ENCODE results near the gene IFITM2.
A peak's percentile ranks its signal among the peaks of the same experiment; 100 is the strongest.
"Not testable (repeated sequence)": the region's sequence is repeated elsewhere in the genome, so short reads cannot be mapped to it uniquely, and the experiment has no call there.

IFITM2 gene

DNA sequence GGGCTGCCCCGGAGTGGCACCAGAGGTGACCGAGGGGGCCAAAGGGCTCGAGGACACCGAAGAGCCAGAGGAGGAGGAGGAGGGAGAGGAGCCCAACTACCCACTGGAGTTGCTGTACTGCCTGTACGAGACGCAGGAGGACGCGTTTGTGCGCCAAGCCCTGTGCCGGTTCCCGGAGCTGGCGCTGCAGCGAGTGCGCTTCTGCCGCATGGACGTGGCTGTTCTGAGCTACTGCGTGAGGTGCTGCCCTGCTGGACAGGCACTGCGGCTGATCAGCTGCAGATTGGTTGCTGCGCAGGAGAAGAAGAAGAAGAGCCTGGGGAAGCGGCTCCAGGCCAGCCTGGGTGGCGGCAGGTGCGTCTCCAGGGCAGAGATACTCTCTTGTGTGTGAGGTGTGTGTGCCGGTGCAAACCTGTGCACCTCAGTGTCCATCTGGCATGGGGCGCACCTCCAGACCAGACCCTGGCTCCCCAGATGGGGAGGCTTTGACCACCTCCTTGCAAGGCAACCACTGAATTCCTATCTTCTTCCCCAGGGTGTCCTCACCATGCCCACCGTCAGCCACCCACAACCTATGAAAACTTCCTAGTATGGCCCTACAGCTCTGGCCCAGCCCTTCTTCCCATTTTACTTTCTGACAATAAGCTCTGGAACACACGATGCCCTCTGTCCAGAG lies 26.0 kb upstream of the IFITM2 start:
- DNase-seq: no peak

DNA sequence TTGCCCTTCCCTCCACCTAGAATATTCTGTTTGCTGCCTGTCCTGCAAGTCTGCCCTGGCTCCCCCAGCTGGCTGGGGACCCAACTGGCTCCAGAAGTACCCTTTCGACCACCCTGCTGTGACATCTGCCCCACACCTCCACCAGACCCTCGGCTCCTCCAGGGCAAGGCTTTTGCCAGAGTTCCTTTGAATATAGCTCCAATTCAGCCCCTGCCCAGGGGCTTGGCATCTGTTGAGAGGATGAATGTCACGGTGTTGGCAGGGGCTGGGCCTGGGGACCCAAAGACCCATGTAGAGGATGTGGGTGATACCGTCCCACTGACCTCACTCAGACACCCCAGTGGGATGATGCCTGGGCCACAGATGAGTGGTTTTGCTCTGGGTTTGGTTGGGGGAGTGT lies 25.4 kb upstream of the IFITM2 start:
- DNase-seq: no peak

DNA sequence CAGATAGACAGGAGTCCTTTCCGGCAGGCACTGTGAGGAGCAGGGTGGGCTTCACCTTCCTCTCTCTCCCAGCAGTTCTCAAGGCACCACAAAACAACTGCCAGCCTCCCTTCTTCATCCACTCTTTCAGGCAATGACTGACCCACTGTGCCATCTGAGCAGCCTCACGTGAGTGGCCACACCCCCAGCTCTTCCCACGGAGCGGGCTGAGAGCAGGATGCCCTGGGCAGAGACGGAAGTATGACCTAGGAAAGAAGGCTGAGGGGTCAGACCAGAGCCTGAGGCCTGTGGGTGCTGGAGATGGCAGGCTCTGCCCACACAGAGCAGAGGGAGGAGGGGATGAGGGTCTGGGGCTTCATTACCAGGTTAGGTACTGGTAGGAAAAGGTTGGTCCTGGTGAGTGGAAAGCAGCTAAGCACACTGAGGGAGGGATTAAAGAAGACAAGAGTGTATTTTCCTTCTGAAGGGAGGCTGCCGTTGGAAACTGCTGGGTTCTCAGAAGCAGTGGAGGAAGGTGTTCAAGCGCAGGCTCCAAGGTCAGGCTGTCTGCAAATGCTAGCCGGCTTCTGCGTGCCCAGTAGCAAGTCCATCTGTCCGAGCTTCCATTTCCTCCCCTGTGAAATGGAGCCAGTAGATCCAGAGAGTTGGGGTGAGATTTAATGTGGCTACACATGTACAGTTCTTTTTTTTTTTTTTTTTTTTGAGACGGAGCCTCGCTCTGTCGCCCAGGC lies 24.8 kb upstream of the IFITM2 start:
- DNase-seq: peak in 3 of 4 experiments; percentile 2 to 38 (median 35)

DNA sequence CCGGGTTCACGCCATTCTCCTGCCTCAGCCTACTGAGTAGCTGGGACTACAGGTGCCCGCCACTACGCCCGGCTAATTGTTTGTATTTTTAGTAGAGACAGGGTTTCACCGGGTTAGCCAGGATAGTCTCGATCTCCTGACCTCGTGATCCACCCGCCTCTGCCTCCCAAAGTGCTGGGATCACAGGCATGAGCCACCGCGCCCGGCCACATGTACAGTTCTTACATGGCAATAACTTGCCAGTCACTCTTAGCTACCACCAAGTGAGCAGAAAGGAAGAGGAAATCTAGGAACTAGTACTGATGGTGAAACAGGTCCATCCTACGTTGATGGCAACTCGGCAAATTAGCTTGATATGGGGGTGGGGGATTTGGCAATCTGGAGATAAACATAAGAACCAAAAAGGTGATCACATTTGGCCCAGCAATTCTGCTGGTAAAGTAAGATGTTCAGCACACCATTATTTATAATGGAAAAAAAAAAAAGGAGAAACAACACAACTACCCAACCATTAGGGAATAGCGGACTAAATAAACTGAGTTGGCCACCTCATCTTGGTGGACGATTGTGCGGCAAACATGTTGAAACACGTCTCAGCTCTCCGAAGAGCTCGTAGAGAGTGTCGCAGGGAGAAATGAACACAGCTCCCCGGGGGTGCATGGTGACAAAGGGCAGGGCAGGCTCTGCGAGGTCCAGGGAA lies 24.1 kb upstream of the IFITM2 start:
- peak in 1 of 4 experiments; percentile 2 for DNase-seq

DNA sequence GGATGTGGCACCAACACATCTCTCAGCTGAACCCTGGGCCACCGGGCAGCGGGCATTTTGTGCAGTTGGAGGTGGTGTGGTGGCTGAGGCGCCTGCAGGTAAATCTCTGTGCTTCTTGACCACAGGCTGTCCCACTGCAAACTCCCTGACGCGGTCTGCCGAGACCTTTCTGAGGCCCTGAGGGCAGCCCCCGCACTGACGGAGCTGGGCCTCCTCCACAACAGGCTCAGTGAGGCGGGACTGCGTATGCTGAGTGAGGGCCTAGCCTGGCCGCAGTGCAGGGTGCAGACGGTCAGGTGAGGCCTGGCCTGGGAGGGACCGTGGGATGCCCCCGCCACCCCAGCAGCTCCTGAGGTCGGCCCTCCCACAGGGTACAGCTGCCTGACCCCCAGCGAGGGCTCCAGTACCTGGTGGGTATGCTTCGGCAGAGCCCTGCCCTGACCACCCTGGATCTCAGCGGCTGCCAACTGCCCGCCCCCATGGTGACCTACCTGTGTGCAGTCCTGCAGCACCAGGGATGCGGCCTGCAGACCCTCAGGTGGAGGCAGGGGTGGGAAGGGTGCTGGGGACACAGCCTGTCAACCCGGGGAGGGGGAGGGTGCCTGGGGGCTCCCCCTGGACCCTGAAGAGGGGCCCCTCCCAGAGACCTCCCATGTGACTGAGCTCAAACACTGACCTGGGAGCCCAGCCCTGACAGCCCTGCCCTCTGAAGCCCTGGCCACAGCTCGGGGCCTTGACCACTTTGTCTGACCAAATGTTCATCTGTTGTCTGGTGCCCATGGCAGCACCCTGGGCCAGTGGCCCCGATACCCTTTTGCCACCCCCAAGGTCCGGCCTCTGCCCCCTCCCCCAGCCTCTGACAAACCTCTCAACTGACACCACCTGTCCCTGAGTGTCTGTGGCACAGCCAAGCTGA lies 23.3 kb upstream of the IFITM2 start:
- peak in 1 of 4 experiments; percentile 1 for DNase-seq

DNA sequence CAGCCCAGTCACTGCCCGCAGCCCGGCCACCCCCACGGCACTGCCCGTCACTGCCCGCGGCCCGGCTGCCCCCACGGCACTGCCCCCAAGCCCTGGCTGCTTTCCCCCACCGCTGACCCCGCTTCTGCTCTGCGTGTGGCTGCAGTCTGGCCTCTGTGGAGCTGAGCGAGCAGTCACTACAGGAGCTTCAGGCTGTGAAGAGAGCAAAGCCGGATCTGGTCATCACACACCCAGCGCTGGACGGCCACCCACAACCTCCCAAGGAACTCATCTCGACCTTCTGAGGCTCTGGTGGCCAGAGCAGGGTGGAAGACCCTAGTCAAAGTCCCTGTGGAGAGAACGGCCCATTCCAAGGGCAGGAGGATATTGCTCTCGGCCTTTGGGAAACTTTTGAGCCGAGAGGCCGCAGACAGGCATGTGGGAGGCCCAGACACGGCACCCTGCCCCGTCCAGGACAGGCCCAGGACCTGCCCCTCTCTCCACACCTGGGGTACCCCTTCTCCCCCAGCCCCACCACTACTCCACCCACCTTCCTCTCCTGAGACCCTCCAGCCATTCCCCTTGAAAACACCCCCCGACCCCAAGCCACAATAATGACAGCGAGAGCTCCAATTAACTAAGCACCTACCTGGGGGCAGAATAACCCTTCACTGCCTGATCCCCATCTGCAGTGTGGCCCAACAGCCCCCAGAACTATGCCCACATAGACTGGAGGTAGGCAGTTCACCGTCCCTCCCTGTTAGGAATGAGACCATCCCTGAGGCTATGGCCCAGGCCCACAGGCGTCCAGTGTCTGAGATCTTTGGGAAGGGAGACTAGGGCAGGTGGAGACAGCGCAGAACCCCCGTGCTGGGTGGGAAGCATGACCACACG lies 22.4 kb upstream of the IFITM2 start:
- DNase-seq: peak in 1 of 4 experiments; percentile 1

DNA sequence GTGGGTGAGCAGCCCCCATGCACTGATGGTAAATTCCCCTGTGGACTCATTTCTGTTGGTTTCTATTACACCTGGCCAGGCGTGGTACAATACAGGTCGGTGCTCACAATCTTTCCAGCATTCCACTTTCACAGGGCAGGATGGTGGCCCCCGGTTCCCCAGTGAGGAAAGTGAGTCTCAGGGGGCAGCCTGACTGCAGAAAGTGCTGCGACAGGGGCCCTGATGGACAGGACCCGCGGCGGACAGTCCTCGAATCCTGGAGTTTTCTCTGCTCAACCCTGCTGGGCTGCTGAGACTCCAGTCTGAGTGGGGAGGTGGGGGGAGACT lies 21.8 kb upstream of the IFITM2 start:
- DNase-seq: peak in 1 of 4 experiments; percentile 1

DNA sequence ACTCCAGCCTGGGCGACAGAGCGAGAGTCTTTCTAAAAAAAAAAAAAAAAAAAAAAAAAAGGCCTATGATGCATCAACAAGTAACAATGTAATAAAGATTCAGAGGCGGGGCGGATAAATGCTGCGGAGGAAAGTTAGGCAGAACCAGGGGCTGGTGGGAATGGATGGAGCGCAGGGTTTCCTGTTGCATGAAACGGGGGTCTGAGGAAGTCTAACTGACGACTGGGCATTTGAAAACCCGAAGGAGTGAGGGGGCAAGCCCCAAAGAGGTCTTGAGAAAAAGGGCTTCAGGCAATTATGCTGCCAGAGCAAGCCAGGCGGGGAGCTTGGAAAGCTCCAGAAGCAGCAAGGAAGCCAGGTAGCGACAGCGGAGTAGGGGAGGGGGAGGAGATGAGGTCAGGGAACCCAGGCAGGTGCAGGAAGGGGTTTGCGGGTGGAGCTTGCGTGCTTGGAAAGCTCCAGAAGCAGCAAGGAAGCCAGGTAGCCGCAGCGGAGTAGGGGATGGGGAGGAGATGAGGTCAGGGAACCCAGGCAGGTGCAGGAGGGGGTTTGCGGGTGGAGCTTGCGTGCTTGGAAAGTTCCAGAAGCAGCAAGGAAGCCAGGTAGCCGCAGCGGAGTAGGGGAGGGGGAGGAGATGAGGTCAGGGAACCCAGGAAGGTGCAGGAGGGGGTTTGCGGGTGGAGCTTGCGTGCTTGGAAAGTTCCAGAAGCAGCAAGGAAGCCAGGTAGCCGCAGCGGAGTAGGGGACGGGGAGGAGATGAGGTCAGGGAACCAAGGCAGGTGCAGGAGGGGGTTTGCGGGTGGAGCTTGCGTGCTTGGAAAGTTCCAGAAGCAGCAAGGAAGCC lies 20.4 kb upstream of the IFITM2 start:
- not testable (repeated sequence) for DNase-seq

DNA sequence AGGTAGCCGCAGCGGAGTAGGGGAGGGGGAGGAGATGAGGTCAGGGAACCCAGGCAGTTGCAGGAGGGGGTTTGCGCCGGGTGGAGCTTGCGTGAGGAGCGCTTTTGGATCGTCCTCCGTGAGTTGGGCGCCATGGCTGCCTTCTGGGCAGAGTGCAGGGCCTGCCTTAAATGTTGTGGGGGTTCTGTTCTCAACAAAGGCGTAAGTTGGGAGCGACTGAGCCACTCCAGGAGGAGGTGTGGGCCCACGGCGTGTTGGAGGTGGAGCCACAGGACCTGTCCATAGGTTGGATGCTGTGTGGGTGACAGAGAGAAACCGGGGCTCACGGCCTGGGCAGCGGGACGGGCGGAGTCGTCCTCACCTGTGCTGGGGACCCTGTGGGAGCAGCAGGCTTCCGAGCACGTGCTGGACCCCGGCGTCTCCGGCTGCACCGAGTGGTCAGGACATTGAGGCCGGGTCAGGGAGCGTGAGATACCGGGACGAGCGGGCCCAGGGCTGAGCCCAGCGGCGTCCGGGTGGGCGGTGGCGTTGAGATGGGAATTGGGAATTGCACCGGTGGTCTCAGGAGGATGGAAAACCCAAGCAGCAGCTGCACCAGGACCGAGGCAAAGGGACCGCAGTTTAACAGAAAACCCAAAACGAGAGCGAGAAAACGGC lies 19.7 kb upstream of the IFITM2 start:
- no peak for DNase-seq

DNA sequence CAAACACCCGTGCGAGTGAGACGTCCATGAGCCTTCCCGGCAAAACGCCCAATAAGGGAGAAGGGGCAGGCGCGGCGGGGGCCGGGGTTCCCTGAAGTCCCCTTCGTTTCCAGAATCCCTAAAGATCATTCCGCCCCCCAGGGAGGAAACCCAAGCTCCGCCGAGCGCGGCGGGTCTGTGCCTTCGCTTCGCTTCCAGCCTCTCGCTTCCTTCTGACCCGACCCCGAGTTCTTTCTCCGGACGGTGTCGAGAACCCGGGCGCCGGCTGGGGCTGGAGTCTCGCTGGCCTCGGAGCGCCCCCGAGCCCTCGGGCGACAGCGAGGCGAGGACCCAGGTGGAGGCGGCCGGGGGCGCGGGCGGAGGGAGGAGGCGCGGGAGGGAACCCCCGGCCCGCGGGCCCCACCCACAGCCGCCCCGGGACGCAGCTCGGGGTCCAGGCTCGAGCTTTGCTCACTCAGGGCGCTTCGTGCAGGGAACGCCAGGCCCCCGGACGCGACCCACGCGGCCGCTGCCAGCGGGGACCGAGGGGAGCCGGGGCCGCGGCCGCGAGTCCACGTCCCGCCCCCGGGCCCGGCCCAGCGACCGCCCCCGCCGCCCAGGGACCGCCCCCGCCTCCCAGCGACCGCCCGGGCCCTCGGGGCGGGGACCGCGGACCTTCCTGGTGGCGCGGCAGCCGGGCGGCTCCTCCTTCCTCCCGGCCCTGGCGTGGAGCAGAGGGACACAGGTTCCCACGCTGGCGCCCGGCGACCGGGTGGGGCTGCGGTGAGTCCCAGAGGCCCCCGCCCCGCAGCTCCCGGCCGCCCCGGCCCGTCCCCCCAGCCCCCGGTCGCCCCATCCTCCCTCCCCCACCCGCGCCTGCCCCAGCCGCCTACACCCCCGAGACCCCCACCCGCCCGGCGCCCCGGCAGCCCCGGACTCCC lies 18.9 kb upstream of the IFITM2 start, which contains the start of gene PGGHG:
Gene PGGHG, plus strand, starts transcription at position 649 of the 920 bp plus-strand sequence. CDS start 691 bp downstream, outside the sequence.
- DNase-seq: peak; percentile 52 to 85 (median 71)

DNA sequence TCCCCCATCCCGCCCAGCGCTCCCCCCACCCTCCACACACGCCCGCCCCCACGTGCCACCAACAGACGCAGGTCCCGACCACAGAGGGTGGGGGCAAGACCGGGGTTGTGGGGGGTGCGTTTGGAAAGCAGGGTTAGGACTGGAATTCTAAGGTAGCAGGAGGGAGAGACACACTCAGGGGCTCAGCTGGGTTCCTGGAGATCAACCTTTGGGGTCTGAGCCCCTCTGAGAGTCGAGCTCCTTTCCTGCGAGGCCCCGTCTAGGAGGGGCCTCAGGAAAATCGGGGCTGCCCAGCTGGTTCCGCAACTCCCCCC lies 18.3 kb upstream of the IFITM2 start:
- DNase-seq: no peak

DNA sequence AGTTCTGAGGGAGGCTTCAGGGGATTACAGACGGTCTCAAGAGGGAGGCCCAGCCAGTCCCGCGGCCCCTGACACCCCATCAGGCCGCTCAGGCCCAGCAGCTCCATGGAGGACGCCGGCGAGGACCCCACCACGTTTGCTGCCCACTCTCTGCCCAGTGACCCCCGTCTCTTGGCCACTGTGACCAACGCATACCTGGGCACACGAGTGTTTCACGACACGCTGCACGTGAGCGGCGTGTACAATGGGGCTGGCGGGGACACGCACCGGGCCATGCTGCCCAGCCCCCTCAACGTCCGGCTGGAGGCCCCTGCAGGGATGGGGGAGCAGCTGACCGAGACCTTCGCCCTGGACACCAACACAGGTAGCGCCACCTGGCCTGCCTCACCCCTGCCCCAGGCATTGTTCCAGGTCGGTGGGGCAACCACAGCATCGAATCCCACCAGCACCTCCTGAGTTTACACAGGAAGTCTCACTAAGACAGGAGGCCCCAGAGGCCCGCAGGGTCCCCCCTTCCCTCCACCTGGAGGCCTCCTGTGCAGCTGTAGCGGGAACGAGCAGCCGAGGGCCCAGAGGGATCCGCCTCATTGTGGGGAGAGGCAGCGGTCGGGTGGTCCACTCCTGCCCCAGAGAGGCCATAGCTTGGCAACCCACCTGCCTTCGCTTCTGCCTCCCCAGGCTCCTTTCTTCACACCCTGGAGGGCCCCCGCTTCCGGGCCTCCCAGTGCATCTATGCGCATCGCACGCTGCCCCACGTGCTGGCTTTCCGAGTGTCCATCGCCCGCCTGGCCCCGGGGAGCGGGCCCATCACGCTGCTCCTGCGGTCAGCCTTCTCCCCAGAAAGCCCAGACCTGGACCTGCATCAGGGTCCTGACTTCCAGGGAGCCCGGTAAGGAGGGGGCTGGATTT lies 17.6 kb upstream of the IFITM2 start:
- DNase-seq: no peak

DNA sequence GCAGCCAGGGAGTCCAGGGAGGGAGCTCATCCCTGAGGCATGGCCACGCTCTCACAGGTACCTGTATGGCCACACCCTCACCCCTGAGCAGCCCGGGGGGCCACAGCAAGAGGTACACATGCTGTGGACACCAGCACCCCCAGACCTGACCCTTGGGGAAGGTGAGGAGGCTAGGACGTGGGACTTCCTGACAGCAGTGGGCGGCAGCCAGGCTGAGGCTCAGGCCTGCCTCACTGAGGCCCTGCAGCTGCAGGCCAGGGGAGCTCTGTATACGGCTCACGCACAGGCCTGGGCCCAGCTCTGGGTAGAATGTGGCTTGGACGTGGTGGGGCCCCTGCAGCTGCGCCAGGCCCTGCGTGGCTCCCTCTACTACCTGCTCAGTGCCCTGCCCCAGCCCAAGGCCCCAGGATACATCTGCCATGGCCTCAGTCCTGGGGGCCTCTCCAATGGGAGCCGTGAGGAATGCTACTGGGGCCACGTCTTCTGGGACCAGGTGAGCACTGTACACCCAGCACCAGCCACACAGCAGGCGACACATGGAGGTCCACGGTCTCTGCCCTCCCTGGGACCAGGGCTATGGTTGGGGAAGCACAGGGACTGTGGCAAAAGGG lies 16.9 kb upstream of the IFITM2 start:
- no peak for DNase-seq

DNA sequence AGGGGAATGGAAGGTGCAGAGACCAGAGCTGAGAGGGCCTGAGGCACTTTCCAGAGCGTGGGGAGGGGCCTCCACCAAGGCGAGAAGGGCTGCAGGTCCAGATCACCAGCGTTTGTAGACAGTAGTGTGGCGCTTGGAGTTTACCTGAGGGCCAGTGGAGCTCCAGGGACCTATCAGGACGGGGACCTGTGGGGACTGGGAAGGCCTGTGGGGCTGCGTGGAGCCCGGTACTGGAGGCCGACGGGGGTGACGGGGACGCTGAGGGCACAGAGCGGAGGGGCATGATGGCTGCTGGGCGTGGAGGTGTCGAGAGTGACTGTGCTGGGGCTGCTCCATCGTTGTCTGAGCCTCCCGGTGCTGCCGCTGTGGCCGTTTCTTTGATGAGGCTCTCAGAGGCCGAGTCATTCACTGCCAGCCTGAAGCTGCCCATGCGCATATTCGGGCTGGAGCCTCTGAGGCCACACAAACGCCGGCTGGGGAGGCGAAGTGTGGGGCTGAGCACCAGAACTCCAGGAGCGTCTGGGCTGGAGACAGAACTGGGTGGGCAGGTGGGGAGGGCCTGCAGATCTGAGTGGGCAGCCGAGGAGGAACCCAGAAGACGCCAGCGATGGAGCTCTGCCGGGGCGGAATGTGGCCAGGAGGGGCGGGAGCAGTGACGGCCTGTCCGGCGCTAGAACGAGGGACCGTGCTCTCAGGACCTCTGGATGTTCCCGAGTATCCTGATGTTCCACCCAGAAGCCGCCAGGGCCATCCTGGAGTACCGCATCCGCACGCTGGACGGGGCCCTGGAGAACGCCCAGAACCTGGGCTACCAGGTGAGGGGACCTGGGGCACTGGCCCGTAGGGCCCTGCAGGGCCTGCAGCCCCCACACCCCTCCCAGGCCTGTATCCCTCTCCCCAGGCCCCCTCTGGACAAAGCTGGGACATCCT lies 16.1 kb upstream of the IFITM2 start:
- no peak for DNase-seq

DNA sequence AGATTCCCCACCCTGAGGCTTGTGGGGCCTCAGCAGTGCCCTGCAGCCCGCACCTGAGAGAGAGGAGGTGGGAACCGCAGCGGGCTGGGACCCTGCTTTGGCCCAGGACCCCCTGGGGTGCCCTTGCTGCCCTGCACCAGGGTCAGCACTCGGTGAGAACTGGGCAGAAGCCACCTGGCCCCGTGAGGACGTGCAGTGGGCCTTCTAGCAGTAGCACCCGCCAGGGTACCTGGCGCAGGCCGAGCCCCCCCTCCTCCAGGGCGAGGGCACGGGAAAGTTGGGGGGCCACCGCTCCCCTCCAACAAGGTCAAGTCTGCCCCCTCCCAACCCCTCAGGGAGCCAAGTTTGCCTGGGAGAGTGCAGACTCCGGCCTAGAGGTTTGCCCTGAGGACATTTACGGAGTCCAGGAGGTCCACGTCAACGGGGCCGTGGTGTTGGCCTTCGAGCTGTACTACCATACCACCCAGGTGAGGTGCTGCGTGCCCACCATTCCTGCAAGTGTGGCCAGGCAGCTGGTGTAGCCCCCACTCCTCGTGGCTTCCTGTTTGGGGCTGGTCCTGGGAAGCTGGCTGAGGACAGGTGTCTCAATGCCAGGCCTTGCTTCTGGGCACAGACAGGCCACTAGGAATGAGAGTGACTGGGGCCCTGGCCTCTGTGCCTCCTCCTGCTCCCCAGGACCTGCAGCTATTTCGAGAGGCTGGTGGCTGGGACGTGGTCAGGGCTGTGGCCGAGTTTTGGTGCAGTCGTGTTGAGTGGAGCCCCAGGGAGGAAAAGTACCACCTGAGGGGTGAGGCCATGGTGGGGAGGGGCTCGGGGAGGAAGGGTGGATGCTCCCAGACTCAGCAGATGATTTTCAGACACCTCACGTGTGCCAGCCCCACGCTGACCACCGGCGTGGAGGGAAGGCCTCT lies 15.2 kb upstream of the IFITM2 start:
- no peak for DNase-seq

All from suppressor macrophage (primary cell).